ENCODE measurements around the gene CDH5. TPM values are rescaled to one million over a fixed set of nuclear protein-coding genes. Genes with fewer than 3 reads are reported as not detected.

CDH5 gene
- total and polyA plus RNA-seq, 2 of the 8 experiments (the other 6 are each of a cell fraction or from before 2014, with no cell fraction given) = 0.32 TPM

GRCh38 chr16:66406534-66407221 lies 40.2 kb downstream of the CDH5 start (continued):
- TF ChIP-seq RNF2 (IDR thresholded peaks at IDR 0.05; ENCODE audit: borderline replicate concordance, low read depth, low read length, missing control alignments, poor library complexity, severe bottlenecking) = no peak
- no peak for TF ChIP-seq ZNF274 (IDR thresholded peaks at IDR 0.05; ENCODE audit: borderline replicate concordance, extremely low read depth, low read length)
- TF ChIP-seq ASH2L (IDR thresholded peaks at IDR 0.05; ENCODE audit: low read length) = peak; percentile 76
- TF ChIP-seq TBP (IDR thresholded peaks at IDR 0.05; ENCODE audit: low read depth, low read length) = 0 out of 2 replicates have a peak, but pooled peaks have one; percentile 35
- no peak; the same call in 1 of the 2 replicates for TF ChIP-seq PHF8 (conservative IDR thresholded peaks at IDR 0.05; ENCODE audit: low read depth, low read length)
- TF ChIP-seq TAF7 (optimal IDR thresholded peaks at IDR 0.05; ENCODE audit: borderline replicate concordance, low read depth, low read length) = no peak
- TF ChIP-seq YY1 (IDR thresholded peaks at IDR 0.05; ENCODE audit: low read depth, low read length) = peak; percentile 47; the same call in 1 of the 2 replicates
- TF ChIP-seq CBX8 (IDR thresholded peaks at IDR 0.05; ENCODE audit: borderline replicate concordance, low read depth, low read length) = no peak
- peak; percentile 73 for TF ChIP-seq GABPA (IDR thresholded peaks at IDR 0.05; ENCODE audit: borderline replicate concordance, insufficient read depth, low read length)
